ENCODE results near the gene B4GALT2. TPM values are rescaled to one million over a fixed set of nuclear protein-coding genes. Genes with fewer than 3 reads are reported as not detected.
A peak's percentile ranks its signal among the peaks of the same experiment; 100 is the strongest.

Gene B4GALT2
- total RNA-seq, 1 donor from 2014 or later = 56.6 TPM

DNA sequence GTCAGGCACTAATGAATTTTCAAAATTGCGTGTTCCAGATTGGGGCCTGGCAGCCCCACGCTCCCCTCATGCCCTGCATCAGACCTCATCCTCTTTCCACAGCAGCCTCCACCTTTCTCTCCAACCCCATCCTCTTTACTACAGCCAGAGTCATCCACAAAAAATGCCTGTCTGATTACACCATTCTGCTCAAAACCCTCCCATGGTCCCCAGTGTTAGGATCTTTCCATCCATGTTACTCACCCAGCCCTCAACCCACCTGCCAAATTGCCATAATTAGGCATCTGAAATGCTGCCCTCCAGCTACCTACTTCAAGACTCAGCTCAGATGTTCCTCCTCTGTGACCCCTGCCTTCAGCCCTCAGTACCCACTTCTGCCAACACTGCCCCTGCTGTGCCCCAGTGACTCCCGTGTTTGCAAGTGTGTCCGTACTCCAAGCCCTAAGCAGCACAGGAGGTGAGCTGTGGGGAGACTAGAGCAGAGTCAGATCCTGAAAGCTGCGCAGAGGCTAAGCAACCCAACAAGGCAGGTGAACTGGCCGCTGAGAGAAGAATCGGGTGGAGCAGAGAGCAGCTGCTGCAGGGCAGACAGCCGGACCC is 46.1 kb upstream of the B4GALT2 start:
- no peak for TF ChIP-seq EZH2 (IDR thresholded peaks at IDR 0.05; ENCODE audit: insufficient read depth, low read length)
- TF ChIP-seq, protein P1, sequence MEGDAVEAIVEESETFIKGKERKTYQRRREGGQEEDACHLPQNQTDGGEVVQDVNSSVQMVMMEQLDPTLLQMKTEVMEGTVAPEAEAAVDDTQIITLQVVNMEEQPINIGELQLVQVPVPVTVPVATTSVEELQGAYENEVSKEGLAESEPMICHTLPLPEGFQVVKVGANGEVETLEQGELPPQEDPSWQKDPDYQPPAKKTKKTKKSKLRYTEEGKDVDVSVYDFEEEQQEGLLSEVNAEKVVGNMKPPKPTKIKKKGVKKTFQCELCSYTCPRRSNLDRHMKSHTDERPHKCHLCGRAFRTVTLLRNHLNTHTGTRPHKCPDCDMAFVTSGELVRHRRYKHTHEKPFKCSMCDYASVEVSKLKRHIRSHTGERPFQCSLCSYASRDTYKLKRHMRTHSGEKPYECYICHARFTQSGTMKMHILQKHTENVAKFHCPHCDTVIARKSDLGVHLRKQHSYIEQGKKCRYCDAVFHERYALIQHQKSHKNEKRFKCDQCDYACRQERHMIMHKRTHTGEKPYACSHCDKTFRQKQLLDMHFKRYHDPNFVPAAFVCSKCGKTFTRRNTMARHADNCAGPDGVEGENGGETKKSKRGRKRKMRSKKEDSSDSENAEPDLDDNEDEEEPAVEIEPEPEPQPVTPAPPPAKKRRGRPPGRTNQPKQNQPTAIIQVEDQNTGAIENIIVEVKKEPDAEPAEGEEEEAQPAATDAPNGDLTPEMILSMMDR (IDR thresholded peaks at IDR 0.05; ENCODE audit: insufficient read depth, low read depth, low read length) = no peak
- H3K9me3 ChIP-seq (ENCODE audit: insufficient read depth, low read depth, low read length) = no peaks in the 10 kb centered on the region
- Mint-ChIP-seq H3K4me1 (ENCODE audit: low read depth, unreplicated experiment) (peaks cover 18% of the 10 kb centered on the region), H3K9me3 (ENCODE audit: unreplicated experiment) (peaks cover 5% of the 10 kb centered on the region), H3K27ac (ENCODE audit: unreplicated experiment) (no peak overlapping the region), H3K36me3 (ENCODE audit: low read depth, unreplicated experiment) (peaks cover 7% of the 10 kb centered on the region), H3K27me3 (ENCODE audit: low read depth, unreplicated experiment) (peaks cover 4% of the 10 kb centered on the region), H3K4me3 (ENCODE audit: unreplicated experiment) (peak overlapping the region; percentile 61)
- peaks cover 27% of the 10 kb centered on the region for H3K4me1 ChIP-seq (ENCODE audit: insufficient read depth, low read length)
- H3K36me3 ChIP-seq (ENCODE audit: insufficient read depth, low read length) = no peaks in the 10 kb centered on the region
- H3K27ac ChIP-seq (ENCODE audit: low read depth, low read length) = no peak overlapping the region
- peak; percentile 53 for DNase-seq (ENCODE audit: low read depth)
- H2AFZ ChIP-seq (ENCODE audit: low read depth, low read length) = peak overlapping the region; percentile 69
- no peaks in the 10 kb centered on the region for H3K79me2 ChIP-seq (ENCODE audit: insufficient read depth, low read length)
- H3K4me2 ChIP-seq (ENCODE audit: low read length) = peak overlapping the region; percentile 85
- H3K4me3 ChIP-seq (ENCODE audit: insufficient read depth, low read depth, low read length) = peak overlapping the region; percentile 15
- H3K9ac ChIP-seq (ENCODE audit: low read length) = peak overlapping the region; percentile 64
- FAIRE-seq = no peak
- peaks cover 10% of the 10 kb centered on the region for H4K20me1 ChIP-seq (ENCODE audit: insufficient read depth, low read length)
- no peaks in the 10 kb centered on the region for H3K27me3 ChIP-seq (ENCODE audit: insufficient read depth, low read length)

DNA sequence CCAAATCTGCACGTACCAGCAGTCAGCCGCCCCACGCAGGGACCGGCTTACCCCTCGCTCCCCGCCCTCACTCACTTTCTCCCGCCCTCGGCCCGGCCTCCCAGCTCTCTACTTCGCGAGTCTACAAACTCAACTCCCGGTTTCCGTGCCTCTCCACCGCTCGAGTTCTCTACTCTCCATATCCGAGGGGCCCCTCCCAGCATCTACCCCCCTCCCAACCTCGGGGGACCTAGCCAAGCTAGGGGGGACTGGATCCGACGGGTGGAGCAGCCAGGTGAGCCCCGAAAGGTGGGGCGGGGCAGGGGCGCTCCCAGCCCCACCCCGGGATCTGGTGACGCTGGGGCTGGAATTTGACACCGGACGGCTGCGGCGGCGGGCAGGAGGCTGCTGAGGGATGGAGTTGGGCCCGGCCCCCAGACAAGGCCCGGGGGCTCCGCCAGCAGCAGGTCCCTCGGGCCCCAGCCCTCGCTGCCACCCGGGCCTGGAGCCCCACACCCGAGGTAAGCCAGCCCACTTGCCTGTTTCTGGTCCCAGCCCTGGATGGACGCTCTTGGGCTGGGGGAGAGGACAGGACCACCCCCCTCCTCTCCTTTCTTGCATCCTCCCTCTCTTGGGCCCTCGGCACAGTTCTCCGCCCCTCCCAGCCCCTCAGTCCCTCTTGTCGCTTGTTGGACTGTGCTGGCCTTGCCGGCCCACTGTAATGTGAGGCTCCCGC is 45.5 kb upstream of the B4GALT2 start, which contains the start of gene ARTN:
ARTN (plus strand) TSS at position 416 of the 715 bp plus-strand sequence. CDS start 1,856 bp downstream, outside the sequence.
- Mint-ChIP-seq H3K9me3 (ENCODE audit: unreplicated experiment) (peaks cover 5% of the 10 kb centered on the region), H3K27me3 (ENCODE audit: low read depth, unreplicated experiment) (peaks cover 9% of the 10 kb centered on the region), H3K27ac (ENCODE audit: unreplicated experiment) (no peak within 1 kb of the TSS), H3K4me3 (ENCODE audit: unreplicated experiment) (peak within 1 kb of the TSS; percentile 61), H3K4me1 (ENCODE audit: low read depth, unreplicated experiment) (peaks cover 18% of the 10 kb centered on the region), H3K36me3 (ENCODE audit: low read depth, unreplicated experiment) (peaks cover 13% of the 10 kb centered on the region)
- peak within 1 kb of the TSS; percentile 69 for H2AFZ ChIP-seq (ENCODE audit: low read depth, low read length)
- peaks cover 16% of the 10 kb centered on the region for H4K20me1 ChIP-seq (ENCODE audit: insufficient read depth, low read length)
- FAIRE-seq (no peak), DNase-seq (ENCODE audit: low read depth) (no peak)
- H3K36me3 ChIP-seq (ENCODE audit: insufficient read depth, low read length) = no peaks in the 10 kb centered on the region
- TF ChIP-seq EZH2 (IDR thresholded peaks at IDR 0.05; ENCODE audit: insufficient read depth, low read length) = no peak
- TF ChIP-seq, protein P1 (IDR thresholded peaks at IDR 0.05; ENCODE audit: insufficient read depth, low read depth, low read length) = no peak
- no peaks in the 10 kb centered on the region for H3K27me3 ChIP-seq (ENCODE audit: insufficient read depth, low read length)
- no peak within 1 kb of the TSS for H3K27ac ChIP-seq (ENCODE audit: low read depth, low read length)
- H3K9me3 ChIP-seq (ENCODE audit: insufficient read depth, low read depth, low read length) = no peaks in the 10 kb centered on the region
- peak within 1 kb of the TSS; percentile 64 for H3K9ac ChIP-seq (ENCODE audit: low read length)
- H3K4me2 ChIP-seq (ENCODE audit: low read length) = peak within 1 kb of the TSS; percentile 85
- peaks cover 27% of the 10 kb centered on the region for H3K4me1 ChIP-seq (ENCODE audit: insufficient read depth, low read length)
- peak within 1 kb of the TSS; percentile 15 for H3K4me3 ChIP-seq (ENCODE audit: insufficient read depth, low read depth, low read length)
- H3K79me2 ChIP-seq (ENCODE audit: insufficient read depth, low read length) = no peaks in the 10 kb centered on the region
